A673 (cell line): Measurements from ENCODE around the gene GABRG3. TPM values are rescaled to one million over a fixed set of nuclear protein-coding genes. Genes with fewer than 3 reads are reported as not detected.

Experiments
- BruUV-seq: library from RNA; stranded (reverse); fragments of 400-500 nt; replicated peaks from 2 replicates; lab custom pipeline; 2021; lab: Mats Ljungman, UMichigan
- CTCF ChIA-PET: fragments of 300-600 bp; sonication (Branson Sonifier 250); formaldehyde crosslinking; loops from one replicate; lab custom pipeline; 2022; ENCODE audit warnings: antibody characterized with exemption; lab: Charles Lee
- POLR2A ChIA-PET: fragments of 300-600 bp; sonication (Branson Sonifier 250); formaldehyde crosslinking; loops from one replicate; lab custom pipeline; 2022; ENCODE audit warnings: antibody characterized with exemption; ENCODE audit not compliant: low non-redundant PET; lab: Charles Lee
- DNase-seq: peaks from one replicate; pipeline ENCODE4 v3.0.0-alpha.2; 2015; ENCODE audit warnings: low spot score
- H3K27ac ChIP-seq: fragments of 200-600 bp; sonication (generic); 2 replicates; pipeline ENCODE4 v1.5.1; 2016; ENCODE audit warnings: mixed run types, low read depth, mild to moderate bottlenecking, mixed read lengths, antibody characterized with exemption, low read length; ENCODE audit not compliant: poor library complexity, severe bottlenecking
- H3K27me3 ChIP-seq: fragments of 200-600 bp; sonication (generic); replicated peaks from 2 replicates; pipeline ENCODE4 v1.6.1; 2017; ENCODE audit warnings: mixed run types, low read depth, mild to moderate bottlenecking, mixed read lengths, antibody characterized with exemption, low read length; ENCODE audit not compliant: insufficient read depth, poor library complexity
- H3K36me3 ChIP-seq: fragments of 200-600 bp; sonication (generic); 2 replicates; pipeline ENCODE4 v1.6.1; 2016; ENCODE audit warnings: mixed run types, mild to moderate bottlenecking, mixed read lengths, antibody characterized with exemption, low read length; ENCODE audit not compliant: insufficient read depth, poor library complexity, severe bottlenecking
- H3K4me1 ChIP-seq: fragments of 200-600 bp; sonication (generic); 2 replicates; pipeline ENCODE4 v1.6.1; 2017; ENCODE audit warnings: mixed run types, mild to moderate bottlenecking, mixed read lengths, antibody characterized with exemption, low read length; ENCODE audit not compliant: insufficient read depth, poor library complexity, severe bottlenecking
- H3K4me3 ChIP-seq: fragments of 200-600 bp; sonication (generic); 2 replicates; pipeline ENCODE4 v1.5.1; 2016; ENCODE audit warnings: low read depth, mixed run types, mild to moderate bottlenecking, mixed read lengths, low read length; ENCODE audit not compliant: poor library complexity, severe bottlenecking
- H3K9me3 ChIP-seq: fragments of 200-600 bp; sonication (generic); 2 replicates; pipeline ENCODE4 v1.6.1; 2016; ENCODE audit warnings: mixed run types, low read depth, mild to moderate bottlenecking, mixed read lengths, antibody characterized with exemption, low read length; ENCODE audit not compliant: poor library complexity, severe bottlenecking
- CTCF ChIP-seq: fragments of 300-800, 200-600 bp; sonication (generic); conservative IDR thresholded peaks from 2 replicates; pipeline ENCODE4 v1.5.1; 2017; ENCODE audit warnings: low read depth, mild to moderate bottlenecking, antibody characterized with exemption, low read length, moderate library complexity, mixed read lengths
- EZH2 ChIP-seq: fragments of 200-600 bp; sonication (generic); IDR thresholded peaks from 2 replicates; pipeline ENCODE4 v1.6.1; 2017; ENCODE audit warnings: borderline replicate concordance, low read depth, mild to moderate bottlenecking, mixed read lengths, antibody characterized with exemption, low read length; ENCODE audit not compliant: poor library complexity, severe bottlenecking
- intact Hi-C: fragments of 100-400 bp; cut with micrococcal nuclease; formaldehyde crosslinking; loops from one replicate; pipeline ENCODE4 v1.10.0; 2022; ENCODE audit not compliant: unreplicated experiment
- total RNA-seq: library from RNA; stranded (reverse); gene quantifications from 2 replicates; pipeline ENCODE4 v1.2.3, GENCODE V29; 2021

GABRG3 gene
- total RNA-seq, 1 experiment from 2014 or later: not detected

- no TSS peak for BruUV-seq
- H3K9me3 ChIP-seq: peaks cover 46% of the 10 kb centered on the region
- no peak for TF ChIP-seq CTCF
- TF ChIP-seq EZH2: no peak
- H3K36me3 ChIP-seq: no peaks in the 10 kb centered on the region
- ChIA-PET CTCF (no interaction called here), POLR2A (no interaction called here)
- H3K4me3 ChIP-seq: no peak overlapping the region
- intact Hi-C loops: no loop called here
- H3K27ac ChIP-seq: no peak overlapping the region
- DNase-seq: no peak
- no peaks in the 10 kb centered on the region for H3K4me1 ChIP-seq
- H3K27me3 ChIP-seq: no peaks in the 10 kb centered on the region
Observed at GRCh38 chr15:27167738-27168137, 196.8 kb downstream of the GABRG3 start.

- Histone ChIP-seq H3K4me3 (no peak overlapping the region), H3K36me3 (no peaks in the 10 kb centered on the region), H3K4me1 (no peaks in the 10 kb centered on the region), H3K9me3 (peaks cover 37% of the 10 kb centered on the region), H3K27ac (no peak overlapping the region), H3K27me3 (no peaks in the 10 kb centered on the region)
- no TSS peak for BruUV-seq
- ChIA-PET CTCF (no interaction called here), POLR2A (no interaction called here)
- DNase-seq: no peak
- intact Hi-C loops: no loop called here
- TF ChIP-seq EZH2 (no peak), CTCF (no peak)
Observed at GRCh38 chr15:27170851-27171250, 199.9 kb downstream of the GABRG3 start.

GRCh38 chr15:27172821-27173220 is 201.8 kb downstream of the GABRG3 start:
- ChIA-PET POLR2A (no interaction called here), CTCF (no interaction called here)
- intact Hi-C loops: no loop called here
- no peak overlapping the region for H3K27ac ChIP-seq
- DNase-seq: no peak
- H3K36me3 ChIP-seq: no peaks in the 10 kb centered on the region
- no peaks in the 10 kb centered on the region for H3K4me1 ChIP-seq
- BruUV-seq: no TSS peak
- peaks cover 46% of the 10 kb centered on the region for H3K9me3 ChIP-seq
- no peaks in the 10 kb centered on the region for H3K27me3 ChIP-seq
- no peak overlapping the region for H3K4me3 ChIP-seq
- no peak for TF ChIP-seq EZH2
- no peak for TF ChIP-seq CTCF
